HFF-Myc (cell line): Measurements from ENCODE around the gene FAM83F.

Source experiments
- DNase-seq: peaks from one replicate; pipeline ENCODE4 v3.0.0-alpha.2; 2011; ENCODE audit warnings: low read depth; ENCODE audit errors: extremely low read depth
- H3K4me3 ChIP-seq: replicated peaks from 2 replicates; pipeline ENCODE4 v1.5.1; 2011; ENCODE audit warnings: low read depth, mild to moderate bottlenecking, control low read depth, low read length
- TF ChIP-seq, protein P1 (sequence below): IDR thresholded peaks from 2 replicates; pipeline ENCODE4 v1.5.1; 2012; ENCODE audit warnings: mild to moderate bottlenecking, low read depth, low read length, control low read depth; ENCODE audit errors: missing control alignments

The FAM83F gene

DNA sequence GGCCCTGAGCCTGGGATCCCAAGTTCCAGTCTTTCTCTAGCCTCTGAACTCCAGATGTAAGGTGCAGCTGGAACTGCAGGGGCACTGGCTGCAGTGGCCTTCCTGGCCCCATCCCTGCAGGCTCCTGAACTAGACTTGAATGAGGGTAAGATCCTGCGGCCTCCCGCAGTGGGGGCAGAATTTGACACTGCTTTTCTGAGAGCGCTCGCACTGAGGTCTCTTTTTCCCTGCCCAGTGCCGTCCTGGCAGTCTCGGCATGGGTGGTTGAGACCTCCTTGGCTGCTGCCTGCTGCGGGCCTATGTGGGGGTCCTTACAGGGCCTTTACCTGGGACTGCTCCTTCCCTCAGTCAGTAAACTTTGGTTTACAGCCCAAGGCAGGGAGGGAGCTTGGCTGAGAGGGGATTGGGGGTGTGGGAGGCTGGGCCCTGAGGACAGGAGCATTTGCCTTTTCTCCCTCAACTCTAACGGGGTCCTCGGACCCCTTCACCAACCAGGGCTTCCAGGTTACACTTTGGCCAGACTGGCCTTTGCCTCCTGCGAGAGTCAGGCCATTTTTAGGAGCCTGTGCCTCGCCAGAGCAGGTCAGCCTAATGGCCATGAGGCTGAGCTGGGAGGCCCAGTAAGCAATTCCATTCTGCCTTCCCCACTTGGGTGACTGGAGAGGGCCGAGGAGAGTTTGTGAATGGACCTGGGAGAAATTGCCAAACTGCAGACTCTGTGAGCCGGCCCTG, 35.4 kb downstream of the FAM83F start:
- no peak overlapping the region for H3K4me3 ChIP-seq
- TF ChIP-seq, protein P1, sequence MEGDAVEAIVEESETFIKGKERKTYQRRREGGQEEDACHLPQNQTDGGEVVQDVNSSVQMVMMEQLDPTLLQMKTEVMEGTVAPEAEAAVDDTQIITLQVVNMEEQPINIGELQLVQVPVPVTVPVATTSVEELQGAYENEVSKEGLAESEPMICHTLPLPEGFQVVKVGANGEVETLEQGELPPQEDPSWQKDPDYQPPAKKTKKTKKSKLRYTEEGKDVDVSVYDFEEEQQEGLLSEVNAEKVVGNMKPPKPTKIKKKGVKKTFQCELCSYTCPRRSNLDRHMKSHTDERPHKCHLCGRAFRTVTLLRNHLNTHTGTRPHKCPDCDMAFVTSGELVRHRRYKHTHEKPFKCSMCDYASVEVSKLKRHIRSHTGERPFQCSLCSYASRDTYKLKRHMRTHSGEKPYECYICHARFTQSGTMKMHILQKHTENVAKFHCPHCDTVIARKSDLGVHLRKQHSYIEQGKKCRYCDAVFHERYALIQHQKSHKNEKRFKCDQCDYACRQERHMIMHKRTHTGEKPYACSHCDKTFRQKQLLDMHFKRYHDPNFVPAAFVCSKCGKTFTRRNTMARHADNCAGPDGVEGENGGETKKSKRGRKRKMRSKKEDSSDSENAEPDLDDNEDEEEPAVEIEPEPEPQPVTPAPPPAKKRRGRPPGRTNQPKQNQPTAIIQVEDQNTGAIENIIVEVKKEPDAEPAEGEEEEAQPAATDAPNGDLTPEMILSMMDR = no peak
- DNase-seq = no peak

DNA sequence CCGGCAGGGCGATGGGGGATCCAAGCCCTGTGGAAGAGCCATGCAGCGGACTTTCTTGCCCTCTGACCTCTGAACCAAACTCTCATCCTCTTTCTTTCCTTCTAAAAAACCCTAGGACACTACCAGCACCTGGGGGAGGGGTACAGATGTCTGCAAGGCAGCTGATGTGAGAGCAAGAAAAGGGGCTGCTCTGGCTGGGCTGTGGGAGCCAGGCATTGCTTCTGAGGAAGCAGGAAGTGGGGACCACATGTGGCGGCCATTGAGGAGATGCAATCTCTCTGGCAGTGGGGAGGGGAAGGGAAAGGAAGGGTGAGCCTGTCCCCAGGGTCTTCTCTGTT, 36.0 kb downstream of the FAM83F start:
- TF ChIP-seq, protein P1 = no peak
- no peak overlapping the region for H3K4me3 ChIP-seq
- DNase-seq = no peak

DNA sequence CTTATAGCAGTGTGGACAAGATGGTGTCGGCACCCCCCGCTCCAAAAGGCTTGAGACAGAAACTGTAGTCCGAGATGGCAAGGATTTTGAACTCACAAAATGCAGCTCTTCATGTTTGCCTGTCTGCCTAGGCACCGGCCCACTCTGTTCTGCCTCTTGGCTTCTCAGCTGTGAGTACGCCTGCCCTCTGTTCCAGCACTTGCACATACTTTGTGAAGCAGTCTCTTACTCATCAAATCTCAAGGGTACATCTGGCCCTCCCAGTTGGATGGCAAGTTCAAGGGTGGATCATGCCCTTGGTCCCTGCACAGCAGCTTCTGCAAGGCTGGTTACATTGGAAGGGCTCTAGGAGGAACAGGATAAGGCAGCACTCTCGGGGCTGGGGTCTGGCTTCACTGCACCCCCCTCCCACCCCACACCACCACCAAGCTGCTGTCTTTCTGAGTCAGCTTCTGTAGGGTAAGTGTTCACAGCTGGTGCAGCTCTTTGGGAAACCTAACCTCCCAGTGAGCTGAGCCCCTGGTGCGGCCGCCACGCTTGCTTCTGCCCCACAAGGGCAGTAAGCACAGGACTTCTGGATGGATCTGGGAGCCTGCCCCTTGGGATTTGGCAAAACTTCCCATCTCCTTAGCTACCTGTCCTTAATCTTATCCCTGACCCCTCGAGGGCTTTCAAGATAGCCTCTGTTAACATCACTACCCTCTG, 37.2 kb downstream of the FAM83F start:
- no peak overlapping the region for H3K4me3 ChIP-seq
- TF ChIP-seq, protein P1 = no peak
- no peak for DNase-seq

DNA sequence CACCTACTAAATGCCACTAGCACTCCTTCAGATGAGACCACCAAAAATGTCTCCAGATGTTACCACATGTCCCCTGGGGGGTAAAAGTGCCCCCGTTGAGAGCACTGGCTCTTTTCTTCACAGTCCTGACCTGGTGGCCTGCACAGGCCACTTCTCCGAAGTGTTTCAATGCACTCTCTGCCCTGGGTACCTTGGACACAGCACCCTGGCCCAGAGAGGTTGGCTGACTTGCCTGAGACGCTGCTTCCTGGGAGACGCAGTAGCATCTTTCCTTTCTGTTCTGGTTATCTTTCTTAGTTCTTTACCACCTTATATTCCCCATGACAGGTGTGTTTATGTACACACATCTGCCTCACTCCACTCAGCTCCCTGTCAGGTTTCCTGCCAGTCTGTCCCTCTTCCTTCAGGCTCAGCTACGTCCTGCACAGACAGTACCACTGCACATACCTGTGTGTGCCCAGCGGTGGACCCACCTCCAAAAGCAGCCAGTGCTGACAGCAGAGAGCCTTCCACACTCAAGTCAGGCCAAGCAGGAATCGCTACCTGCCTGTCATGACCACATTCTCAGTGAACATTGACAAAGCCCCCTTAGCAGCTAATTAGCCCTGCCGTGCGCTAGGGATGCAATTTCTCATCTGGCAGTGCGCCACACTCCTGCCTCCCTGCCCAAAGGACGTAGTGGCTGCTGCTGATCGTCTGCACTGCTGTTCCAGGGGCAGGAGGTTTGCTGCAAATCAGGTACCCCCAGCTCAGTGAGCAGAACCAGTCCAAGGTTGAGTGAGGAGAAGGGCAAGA, 39.0 kb downstream of the FAM83F start:
- DNase-seq = no peak
- TF ChIP-seq, protein P1 = no peak

DNA sequence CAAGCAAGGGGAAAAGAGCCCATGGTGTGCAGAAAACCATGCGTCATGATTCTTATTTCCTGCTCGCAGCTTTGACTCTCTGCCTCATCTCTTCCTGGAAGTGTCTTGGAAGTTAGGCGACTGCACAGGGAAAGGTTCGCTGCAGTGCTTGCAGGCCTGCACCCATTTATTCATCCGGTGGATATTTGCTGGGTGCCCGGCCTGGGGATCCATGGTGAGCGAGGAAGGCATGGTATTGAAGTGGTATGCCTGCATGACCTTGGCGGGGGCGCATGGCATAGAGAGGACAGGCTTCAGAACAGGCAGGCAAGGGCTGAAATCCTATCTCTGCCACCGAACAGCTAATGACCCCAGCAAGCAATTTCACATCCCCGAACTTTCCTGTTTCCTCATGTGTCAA, 40.6 kb downstream of the FAM83F start:
- H3K4me3 ChIP-seq = no peak overlapping the region
- TF ChIP-seq, protein P1 = no peak
- no peak for DNase-seq

More for the DNA sequence above, 39.0 kb downstream of the FAM83F start:
- no peak overlapping the region for H3K4me3 ChIP-seq

DNA sequence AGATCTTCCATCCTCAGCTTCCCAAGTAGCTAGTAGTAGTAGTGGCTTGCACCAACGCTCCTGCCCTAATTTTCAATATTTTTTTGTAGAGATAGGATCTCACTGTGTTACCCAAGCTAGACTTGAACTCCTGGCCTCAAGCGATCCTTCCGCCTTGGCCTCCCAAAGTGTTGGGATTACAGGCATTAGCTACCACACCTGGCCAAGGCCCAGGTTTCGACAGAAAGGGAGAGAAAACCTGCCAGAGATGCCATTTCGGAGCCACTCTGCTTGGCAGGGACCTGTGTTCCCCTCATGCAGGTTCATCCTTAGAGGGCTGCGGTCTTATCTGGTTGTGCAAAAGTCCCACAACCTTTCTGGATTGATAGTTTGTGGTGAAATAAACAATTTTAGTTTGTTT, 41.4 kb downstream of the FAM83F start:
- H3K4me3 ChIP-seq = no peak overlapping the region
- TF ChIP-seq, protein P1 = no peak
- DNase-seq = no peak
